H1 (cell line): ENCODE results near the gene NEK11.

ENCODE experiments used
- CBX5 ChIP-seq: fragments of 300-800, 300-1000 bp; sonication (generic); IDR thresholded peaks from 2 replicates; pipeline ENCODE4 v1.7.1; 2016; ENCODE audit warnings: antibody characterized with exemption, low read length, low read depth
- CTCF ChIP-seq, 3 experiments: IDR thresholded peaks; 1 replicate in 2 of 3; 2 replicates in 1 of 3; pipeline versions ENCODE4 v1.5.1 to v1.6.1; 2011; ENCODE audit warnings: low read length in 3 of 3, mild to moderate bottlenecking in 3 of 3, inconsistent platforms in 2 of 3, low read depth in 1 of 3, moderate library complexity in 1 of 3; ENCODE audit not compliant: insufficient read depth in 1 of 3; ENCODE audit errors: control extremely low read depth in 1 of 3
- EP300 ChIP-seq, 2 experiments: IDR thresholded peaks; 1 replicate in 1 of 2; 2 replicates in 1 of 2; pipeline ENCODE4 v1.6.1; 2011 to 2012; ENCODE audit warnings: low read depth in 2 of 2, low read length in 2 of 2, mild to moderate bottlenecking in 2 of 2, borderline replicate concordance in 1 of 2, inconsistent platforms in 1 of 2, moderate library complexity in 1 of 2
- EZH2 ChIP-seq: fragments of 200-600 bp; sonication (generic); IDR thresholded peaks from 2 replicates; pipeline ENCODE4 v1.7.1; 2012; ENCODE audit warnings: low read depth, mild to moderate bottlenecking, moderate library complexity, low read length, inconsistent platforms; ENCODE audit not compliant: severe bottlenecking
- GTF2F1 ChIP-seq: IDR thresholded peaks from 2 replicates; pipeline ENCODE4 v1.6.1; 2012; ENCODE audit warnings: low read depth, low read length, improper control_type of control experiment, borderline replicate concordance
- HDAC2 ChIP-seq, 2 experiments: fragments of 300-600 bp in 1 of 2; sonication (generic) in 1 of 2; IDR thresholded peaks; 2 replicates each; pipeline ENCODE4 v1.6.1; 2011 to 2012; ENCODE audit warnings: low read depth in 2 of 2, low read length in 2 of 2, mild to moderate bottlenecking in 2 of 2, moderate library complexity in 2 of 2, borderline replicate concordance in 1 of 2, inconsistent platforms in 1 of 2
- HDAC6 ChIP-seq: IDR thresholded peaks from one replicate; pipeline ENCODE4 v1.7.1; 2012; ENCODE audit warnings: low read depth, mild to moderate bottlenecking, inconsistent platforms, low read length, moderate library complexity
- PHF8 ChIP-seq: fragments of 200-600 bp; sonication (generic); conservative IDR thresholded peaks from 2 replicates; pipeline ENCODE4 v1.7.1; 2012; ENCODE audit warnings: low read depth, mild to moderate bottlenecking, inconsistent platforms, low read length, moderate library complexity
- POLR2A ChIP-seq, 2 experiments: IDR thresholded peaks; 1 replicate in 1 of 2; 2 replicates in 1 of 2; pipeline ENCODE4 v1.6.1; 2011; ENCODE audit warnings: low read depth in 2 of 2, low read length in 2 of 2, mild to moderate bottlenecking in 2 of 2; ENCODE audit errors: control extremely low read depth in 1 of 2
- POLR2AphosphoS5 ChIP-seq: IDR thresholded peaks from 2 replicates; pipeline ENCODE4 v1.6.1; 2011; ENCODE audit warnings: low read depth, low read length
- SIRT6 ChIP-seq: IDR thresholded peaks from one replicate; pipeline ENCODE4 v1.7.1; 2012; ENCODE audit warnings: low read length, inconsistent platforms

GRCh38 chr3:131172502-131173200 lies 146.0 kb downstream of the NEK11 start:
- TF ChIP-seq CTCF (IDR thresholded peaks at IDR 0.05; ENCODE audit: control extremely low read depth in 1 of 3, insufficient read depth in 1 of 3, low read depth in 1 of 3, low read length in 3 of 3) (no peak), POLR2A (IDR thresholded peaks at IDR 0.05; ENCODE audit: control extremely low read depth in 1 of 2, low read depth in 2 of 2, low read length in 2 of 2) (no peak), EP300 (IDR thresholded peaks at IDR 0.05; ENCODE audit: borderline replicate concordance in 1 of 2, low read depth in 2 of 2, low read length in 2 of 2) (no peak), EZH2 (no peak), GTF2F1 (no peak), HDAC6 (no peak), PHF8 (no peak), HDAC2 (IDR thresholded peaks at IDR 0.05; ENCODE audit: borderline replicate concordance in 1 of 2, low read depth in 2 of 2, low read length in 2 of 2) (no peak), SIRT6 (no peak), CBX5 (no peak), POLR2AphosphoS5 (no peak)
